Measurements from ENCODE around the gene GALM.
"Not testable (repeated sequence)": the region's sequence is repeated elsewhere in the genome, so short reads cannot be mapped to it uniquely, and the experiment has no call there.

The GALM gene

DNA sequence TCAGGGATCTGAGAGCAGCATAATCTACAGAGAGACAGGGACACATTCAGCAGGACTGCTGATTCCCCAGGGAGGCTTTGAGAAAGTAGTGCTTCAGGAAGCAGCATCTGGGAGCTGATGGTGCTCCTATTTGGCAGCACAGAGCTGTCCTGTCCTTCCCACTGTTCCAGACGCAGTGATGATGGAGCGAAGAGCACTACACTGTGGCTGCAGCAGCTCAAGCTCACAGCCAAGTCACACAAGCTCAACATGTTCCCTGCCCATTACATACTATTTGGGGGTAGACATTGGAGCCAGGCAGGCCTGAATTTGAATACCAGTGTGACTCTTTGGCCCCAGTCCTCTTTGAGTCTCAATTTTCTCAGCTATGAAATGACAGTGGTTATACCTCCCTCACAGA is 15.2 kb upstream of the GALM start:
- DNase-seq = no peak

DNA sequence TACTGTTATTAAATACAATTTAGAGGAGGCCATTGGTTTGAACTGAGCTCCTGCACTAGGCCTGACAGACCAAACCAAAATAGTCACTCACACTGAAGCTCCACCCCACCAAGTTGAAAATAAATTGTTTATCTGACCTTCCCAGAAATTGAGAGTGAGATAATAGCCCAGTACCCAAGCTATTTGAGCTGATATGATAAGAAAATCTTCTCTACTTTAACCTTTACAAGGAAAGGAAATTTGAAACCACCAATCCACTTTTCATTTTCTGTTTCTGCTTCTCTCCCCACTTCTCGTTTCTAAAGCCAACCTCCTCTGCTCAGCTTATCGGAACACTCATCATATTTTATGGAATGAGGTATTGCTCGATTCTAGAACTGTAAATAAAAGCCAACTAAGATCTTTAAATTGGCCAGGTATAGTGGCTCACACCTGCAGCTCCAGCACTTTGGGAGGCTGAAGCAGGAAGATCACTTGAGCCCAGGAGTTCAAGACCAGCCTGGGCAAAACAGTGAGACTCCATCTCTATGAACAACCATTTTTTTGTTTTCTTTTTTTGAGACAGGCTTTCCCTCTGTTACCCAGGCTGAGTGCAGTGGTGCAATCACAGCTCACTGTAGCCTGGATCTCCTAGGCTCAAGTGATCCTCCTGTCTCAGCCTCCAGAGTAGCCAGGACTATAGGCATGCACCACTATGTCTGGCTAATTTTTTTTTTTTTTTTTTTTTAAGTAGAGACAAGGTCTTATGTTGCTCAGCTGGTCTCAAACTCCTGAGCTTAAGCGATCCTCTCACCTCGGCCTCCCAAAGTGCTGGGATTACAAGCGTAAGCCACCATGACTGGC is 13.3 kb upstream of the GALM start:
- DNase-seq = no peak

DNA sequence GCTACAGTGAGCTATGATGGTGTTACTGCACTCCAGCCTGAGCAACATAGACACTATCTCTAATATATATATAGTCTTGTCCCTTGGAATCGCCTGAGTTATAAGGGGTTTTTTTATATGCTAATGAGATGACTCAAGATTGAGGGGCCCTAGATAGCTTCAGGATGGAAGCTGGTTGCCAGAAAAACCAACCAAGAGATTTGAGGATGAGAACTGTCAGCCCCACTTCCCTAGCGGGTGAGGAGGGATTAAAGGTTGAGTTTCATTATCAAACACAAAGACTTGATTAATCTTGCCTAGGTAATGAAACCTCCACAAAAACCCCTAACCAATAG is 12.6 kb upstream of the GALM start:
- no peak for DNase-seq

DNA sequence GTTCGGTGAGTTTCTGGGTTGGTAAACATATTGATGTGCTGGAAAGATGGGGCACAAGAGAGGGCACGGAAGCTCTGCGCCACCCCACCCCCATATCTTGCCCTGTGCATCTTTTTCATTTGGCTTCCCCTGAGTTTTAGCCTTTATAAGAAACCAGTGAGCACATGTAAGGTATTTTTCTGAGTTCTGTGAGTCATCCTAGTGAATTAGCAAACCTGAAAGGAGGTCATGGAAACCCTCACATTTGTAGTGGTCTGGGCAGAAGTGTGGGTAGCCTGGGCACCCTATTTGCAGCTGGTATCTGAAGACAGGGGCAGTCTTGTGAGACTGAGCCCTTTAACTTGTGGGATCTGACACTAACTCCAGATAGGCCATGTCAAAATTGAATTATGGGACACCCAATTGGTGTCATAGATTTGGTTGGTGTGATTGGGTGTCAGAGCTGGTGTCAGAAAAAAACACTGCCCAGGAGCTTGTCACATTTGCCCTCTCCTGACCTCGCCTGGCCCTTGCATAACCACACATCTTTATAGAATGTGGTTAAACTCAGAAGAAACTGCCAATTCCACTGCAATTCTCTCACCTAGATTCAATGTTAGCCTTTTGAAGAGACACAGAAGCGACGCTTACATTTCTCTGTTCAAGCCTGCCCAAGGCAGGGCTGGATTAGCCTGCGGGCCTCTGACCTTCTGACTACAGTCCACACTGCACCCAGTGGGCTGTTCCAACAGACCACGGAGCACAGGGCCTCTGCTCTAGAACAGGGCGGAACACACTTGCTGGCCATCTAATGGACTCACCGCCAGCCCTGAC is 12.0 kb upstream of the GALM start:
- DNase-seq = no peak

DNA sequence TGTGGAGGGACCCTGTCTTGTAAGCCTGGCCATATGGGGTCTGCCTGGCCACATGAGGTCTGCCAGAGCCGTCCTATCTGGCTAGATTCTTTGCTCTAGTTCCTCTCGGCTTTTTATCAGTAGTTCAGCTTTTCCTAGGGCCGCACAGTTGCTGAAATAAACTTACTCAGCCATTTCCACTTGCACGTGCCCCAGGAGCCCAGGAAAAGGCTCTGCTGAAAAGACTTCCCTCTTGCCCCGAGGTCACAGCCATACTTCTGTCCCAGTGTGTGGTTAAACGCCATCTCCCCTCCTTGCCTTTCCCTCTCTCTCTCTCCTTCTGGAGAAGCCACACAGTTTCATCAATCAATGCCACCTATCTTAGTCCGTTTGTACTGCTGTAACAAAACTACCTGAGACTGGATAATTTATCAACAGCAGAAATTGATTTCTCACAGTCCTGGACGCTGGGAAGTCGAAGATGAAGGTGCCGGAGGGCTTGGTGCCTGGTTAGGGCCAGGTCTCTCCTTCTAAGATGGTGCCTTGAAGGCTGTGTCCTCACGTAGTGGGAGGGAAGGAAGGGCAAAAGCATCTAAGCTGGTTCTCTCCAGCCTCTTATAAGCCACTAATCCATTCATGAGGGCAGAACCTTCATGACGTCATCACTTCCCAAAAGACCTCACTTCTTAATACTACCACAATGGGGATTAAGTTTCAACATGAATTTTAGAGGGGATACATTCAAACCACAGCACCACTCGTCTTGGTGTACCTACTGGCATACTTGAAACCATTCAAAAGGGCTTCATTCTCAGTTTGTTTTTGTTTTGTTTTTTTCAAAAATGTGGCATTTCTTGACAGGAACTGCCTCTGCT is 11.2 kb upstream of the GALM start:
- no peak for DNase-seq

DNA sequence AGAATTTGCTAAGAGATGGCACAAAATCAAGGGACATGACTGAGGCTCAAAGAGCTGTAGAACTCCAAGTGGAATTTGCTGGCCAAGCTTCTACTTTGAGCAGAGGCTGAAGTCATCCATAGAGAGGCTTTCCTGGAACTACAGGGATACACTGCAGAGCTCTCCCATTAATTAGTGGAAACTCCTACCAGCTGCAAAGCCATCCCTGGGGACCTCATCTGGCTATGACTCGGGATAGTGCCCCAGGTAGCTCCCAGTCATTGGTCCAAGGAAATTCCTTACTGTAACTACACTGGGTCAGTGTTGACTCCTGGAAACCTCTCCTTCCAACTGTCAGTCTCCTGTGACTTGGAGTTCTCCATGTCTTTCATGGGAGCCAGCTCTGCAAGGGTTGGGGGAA is 10.5 kb upstream of the GALM start:
- no peak for DNase-seq

DNA sequence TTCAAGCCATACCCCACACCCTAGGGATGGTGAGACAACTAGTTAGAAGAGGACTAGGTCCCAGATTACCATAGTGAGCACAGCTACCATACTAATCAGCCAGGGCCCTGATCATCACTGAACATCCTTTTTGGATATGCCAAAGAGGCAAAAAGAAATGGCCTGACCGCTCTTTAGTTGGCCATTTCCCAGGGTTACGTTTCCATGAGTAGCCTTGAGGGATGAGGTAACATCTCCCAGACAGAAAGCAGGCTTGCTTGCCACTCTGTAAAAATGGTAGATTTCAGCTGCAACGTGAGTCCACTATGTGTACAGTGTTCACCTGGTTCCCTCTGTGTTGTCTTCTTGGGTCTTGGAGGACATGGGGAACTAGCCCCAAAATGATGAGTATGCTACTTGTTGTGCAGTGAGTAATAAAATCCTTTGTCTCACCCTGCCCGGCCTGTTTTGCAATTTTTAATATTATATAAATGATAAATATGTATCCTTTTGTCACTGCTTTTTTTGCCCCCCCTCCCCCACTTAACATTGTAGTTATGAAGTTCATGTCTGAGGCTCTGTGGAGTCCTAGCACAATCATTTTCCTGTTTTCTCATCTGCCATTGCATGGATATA is 8.9 kb upstream of the GALM start:
- DNase-seq = no peak

DNA sequence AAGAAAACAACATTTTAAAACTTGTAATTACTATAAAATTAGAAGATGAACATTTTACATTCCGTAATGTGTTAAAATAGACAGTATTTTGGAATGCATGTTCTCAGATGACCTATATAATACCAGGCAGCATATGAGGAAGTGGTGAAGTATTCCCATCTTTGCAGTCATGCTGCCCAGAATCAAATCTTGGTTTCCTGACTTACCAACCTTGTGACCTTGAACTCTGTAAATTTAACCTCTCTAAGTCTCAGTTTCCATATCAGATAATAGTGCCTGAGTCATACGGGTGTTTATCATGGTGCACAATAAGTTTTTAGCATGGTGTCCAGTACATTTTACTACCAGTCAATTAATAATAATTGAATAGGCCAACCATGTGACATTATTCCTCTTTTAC is 7.3 kb upstream of the GALM start:
- no peak for DNase-seq

DNA sequence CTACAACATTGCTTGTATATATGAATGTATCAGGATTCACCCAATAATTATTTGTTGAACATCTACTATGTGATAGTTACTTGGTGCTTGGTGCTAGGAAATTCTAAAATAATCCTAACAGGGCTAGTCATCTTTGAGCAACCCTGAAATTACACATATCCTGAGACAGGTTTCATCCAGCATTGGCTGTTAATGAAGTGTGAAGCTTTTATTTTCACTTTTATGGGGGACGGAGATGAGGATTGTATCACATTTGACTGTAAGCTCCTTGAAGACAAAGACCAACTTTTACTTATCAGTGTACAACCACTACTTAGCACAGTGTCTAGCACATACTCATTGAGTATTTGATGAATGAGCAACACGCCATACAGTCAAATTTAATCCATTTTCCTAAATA is 6.8 kb upstream of the GALM start:
- DNase-seq = no peak

DNA sequence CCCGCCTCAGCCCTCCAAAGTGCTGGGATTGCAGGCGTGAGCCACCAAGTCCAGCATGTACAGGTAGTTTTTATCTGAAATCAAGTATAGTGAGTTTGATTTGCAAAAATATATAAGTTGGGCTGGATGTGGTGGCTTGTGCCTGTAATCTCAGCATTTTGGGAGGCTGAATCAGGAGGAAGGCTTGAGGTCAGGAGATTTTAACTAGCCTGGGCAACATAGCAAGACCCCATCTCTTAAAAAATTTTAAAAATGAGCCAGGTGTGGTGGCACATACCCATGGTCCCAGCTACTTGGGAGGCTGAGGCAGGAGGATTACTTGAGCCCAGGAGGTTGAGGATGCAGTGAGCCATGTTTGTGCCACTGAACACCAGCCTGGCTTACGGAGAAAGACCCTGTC is 5.6 kb upstream of the GALM start:
- no peak for DNase-seq

DNA sequence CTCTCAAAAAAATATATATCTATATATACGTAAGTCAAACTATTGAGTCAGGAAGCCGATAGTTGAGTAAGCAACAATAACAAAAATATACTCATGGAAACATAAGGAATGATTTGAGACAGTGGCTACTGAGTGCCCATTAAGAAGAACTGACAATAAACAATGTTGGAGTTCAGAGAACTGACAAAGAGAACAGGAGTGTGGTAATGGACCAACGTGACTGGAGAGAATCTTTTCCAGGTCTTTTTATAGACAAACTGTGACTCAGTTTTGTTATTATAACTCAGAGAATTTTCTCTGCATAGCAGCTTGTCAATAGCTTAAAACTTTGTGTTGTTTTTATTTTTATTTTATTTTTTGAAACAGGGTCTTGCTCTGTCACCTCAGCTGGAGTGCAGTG is 4.6 kb upstream of the GALM start:
- no peak for DNase-seq

DNA sequence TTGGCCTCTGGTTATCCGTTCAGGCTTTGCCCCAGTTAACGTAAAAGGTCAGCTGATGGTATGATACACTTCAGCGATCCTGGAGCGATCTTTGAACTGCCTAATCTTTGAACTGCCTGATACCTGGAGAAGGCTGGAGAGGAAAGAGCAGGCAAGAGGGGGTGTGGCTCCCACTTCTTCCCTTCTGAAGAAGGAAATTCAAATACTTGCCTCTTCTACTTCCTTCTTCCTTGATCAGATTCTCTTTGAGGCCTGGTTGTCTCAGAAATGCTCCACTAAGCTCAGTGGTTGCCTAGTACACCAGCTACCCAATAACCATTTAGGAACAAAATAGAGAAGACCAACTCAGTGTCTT is 619 bp downstream of the GALM start:
- DNase-seq = no peak

DNA sequence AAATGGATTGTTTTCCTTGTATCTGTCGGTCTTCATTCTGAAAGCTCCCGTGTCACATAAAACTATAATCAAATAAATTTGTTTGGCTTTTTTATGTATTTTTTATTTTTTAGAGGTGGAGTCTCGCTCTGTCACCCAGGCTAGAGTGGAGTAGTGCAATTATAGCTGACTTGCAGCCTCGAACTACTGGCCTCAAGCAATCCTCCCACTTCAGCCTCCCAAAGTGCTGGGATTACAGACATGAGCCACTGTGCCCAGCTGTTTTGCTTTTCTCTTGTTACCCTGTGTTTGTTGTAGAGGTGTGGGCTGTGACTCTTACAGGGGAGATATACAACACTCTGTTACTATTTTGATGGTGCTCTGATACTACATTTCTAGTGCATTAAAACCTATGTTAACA is 2.2 kb downstream of the GALM start:
- DNase-seq = no peak

DNA sequence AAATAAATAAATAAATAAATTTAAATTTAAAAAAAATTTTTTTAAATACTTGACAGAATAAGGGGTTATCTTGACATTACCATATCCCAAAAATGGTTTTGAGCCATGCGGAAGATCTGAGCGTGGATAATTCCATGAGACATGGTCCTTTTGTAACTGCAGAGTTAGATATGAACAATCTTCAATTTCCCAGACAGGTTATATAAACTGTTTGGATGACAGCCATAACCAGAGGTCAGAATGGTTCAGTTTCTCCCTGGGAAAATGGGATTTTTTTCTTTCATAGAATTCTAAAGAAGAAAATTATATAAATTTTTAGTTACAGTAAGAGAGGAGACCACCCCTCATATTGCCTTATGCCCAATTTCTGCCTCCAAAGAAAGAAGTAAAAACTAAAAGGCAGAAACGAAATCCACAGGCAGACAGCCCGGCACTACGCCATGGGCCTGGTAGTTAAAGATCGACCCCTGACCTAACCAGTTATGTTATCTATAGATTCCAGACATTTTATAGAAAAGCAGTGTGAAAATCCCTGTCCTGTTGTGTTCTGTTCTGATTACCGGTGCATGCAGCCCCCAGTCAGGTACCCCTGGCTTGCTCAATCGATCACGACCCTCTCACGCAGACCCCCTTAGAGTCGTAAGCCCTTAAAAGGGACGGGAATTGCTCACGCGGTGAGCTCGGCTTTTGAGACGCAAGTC is 3.0 kb downstream of the GALM start:
- DNase-seq = no peak

DNA sequence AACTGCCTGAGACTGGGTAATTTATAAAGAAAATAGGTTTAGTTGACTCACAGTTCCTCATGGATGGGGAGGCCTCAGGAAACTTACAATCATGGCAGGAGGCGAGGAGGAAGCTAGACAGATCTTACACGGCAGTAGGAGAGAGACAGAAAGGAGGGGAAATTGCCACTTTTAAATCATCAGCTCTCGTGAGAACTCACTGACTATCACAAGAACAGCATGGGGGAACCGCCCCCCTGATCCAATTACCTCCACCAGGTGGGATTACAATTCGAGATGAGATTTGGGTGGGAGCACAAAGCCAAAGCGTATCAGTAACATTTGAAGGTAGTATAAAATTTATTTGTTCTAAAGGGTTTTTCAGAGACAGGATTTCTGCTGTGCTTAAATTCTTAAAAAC is 5.4 kb downstream of the GALM start:
- DNase-seq = no peak

DNA sequence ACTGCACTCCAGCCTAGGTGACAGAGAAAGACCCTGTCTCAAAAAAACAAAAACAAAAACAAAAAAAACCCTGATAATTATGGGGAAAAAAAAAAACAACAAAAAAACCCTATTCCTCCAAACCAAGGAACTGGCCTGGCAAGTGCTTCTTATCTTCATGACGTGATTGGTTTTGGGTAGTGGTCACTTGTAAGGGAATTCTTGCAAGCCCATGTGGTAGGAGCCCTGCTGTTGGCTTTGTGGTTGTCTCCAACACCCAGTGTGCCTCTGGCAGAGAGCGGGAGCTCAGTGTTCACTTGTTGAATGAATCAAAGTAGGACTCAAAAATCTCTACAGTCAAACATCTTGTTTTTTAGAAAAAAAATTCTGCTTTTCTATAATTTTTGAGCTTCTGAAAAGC is 6.0 kb downstream of the GALM start:
- no peak for DNase-seq

DNA sequence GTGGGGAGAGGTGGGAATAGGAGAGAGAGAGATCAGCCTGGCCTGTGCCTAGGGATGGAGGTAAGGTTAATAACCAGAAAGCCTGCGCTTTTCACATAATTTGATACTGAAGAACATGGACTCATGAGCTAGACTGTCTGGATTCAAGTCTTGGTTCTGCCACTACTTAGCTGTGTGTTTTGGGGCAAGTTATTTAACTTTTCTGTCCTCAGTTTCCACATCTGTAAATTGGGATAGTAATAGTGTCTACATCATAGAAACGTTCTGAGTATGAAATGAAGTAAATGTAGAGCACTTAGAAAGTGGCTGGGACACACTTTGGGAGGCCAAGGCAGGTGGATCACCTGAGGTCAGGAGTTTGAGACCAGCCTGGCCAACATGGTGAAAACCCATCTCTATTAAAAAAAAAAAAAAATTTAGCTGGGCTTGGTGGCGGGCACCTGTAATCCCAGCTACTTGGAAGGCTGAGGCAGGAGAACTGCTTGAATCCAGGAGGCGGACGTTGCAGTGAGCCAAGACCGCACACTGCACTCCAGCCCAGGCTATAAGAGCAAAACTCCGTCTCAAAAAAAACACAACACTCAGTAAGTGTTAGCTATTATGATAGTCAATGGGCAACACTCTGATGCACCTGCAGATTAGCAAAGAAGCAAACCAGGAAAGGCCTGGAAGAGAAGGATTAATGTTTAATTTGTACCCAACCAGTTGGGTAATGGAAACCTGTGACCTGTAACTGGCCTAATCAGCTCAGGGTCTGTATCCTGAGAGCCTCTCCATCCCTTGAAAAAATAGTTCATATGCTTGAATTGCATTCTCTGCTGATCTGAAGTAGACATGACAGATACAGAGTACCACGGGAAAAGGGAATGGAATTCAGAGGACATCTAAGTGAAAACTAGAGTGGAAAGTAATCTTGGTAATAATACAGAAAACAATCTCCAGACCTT is 6.8 kb downstream of the GALM start:
- DNase-seq = no peak

DNA sequence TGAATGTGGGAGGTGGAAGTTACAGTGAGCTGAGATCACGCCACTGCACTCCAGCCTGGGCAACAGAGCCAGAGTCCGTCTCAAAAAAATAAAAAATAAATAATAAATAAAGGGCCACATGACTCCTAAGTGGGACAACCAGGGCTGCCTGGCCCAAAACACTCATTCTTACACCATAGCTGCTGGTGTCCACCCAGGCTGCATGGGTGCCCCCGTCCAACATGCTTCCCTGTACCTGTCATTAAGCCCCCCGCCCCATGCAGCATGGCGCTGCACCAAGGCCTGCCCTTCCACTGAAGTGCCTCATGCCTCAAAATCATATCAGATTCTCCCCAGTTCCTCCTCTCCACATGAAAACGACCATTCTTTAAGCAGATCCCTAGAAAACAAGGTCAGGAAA is 10.8 kb downstream of the GALM start:
- no peak for DNase-seq

DNA sequence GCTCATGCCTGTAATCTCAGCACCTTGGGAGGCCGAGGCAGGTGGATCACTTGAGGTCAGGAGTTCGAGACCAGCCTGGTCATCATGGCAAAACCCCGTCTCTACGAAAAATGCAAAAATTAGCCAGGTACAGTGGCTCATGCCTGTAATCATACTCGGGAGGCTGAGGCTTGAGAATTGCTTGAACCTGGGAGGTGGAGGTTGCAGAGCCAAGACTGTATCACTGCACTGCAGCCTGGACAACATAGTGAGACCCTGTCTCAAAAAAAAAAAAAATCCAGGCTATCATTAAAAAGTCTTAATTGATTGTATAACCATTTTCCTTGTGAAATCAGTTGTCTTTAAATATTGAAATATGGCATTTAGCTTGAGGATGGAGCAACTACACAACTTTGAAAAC is 15.0 kb downstream of the GALM start:
- not testable (repeated sequence) for DNase-seq

DNA sequence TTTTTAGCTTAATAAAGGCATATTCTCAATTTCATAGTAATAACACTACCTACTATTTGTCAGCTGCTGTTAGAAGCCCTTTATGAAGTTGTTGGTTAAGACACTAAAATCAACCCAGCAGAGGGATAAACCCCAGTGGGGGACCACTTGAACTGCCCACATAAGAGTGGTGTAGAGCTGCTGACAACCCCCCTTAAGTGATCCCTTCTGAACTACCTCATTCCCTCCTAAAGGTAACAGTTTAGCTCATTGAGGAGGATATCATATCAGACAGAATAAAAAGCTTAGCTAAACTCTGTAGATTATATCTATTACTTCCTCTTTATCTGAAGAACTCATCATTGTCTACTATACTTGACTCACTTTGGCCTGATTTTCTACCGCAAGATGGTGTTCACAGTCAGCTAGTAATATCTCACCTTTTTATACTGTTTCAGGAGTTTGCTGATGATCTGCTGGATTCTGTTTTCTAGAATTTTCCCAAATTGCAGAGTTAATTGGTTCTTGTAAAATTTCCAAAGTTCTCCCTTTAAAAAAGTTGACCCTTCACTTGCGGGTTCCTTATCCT is 16.2 kb downstream of the GALM start:
- DNase-seq = no peak

DNA sequence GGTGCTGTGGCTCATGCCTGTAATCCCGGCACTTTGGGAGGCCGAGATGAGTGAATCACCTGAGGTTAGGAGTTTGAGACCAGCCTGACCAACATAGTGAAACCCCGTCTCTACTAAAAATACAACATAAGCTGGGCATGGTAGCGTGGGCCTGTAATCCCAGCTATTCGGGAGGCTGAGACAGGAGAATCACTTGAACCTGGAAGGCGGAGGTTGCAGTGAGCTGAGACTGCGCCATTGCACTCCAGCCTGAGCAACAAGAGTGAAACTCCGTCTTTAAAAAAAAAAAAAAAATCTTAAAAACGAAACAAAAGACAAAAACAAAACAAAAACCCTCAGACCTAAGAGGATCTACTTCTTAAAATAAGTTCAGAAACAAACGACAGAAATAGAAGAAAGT is 16.7 kb downstream of the GALM start:
- not testable (repeated sequence) for DNase-seq

Measured in amniotic stem cell (primary cell).